H1 (cell line): ENCODE measurements around the gene TNS1. TPM values are rescaled to one million over a fixed set of nuclear protein-coding genes. Genes with fewer than 3 reads are reported as not detected.

Source experiments
- CTCF ChIA-PET: fragments of 300-600 bp; sonication (Branson Sonifier 250); formaldehyde crosslinking; loops from one replicate; lab custom pipeline; 2021; ENCODE audit not compliant: partially characterized antibody; lab: Charles Lee
- POLR2A ChIA-PET: fragments of 300-600 bp; sonication (Branson Sonifier 250); formaldehyde crosslinking; loops from one replicate; lab custom pipeline; 2021; ENCODE audit warnings: inconsistent platforms; ENCODE audit not compliant: partially characterized antibody; lab: Charles Lee
- DNase-seq, 2 experiments: peaks; one replicate each; pipeline versions ENCODE4 v3.0.0 to v3.0.0-alpha.2; 2010 to 2022; ENCODE audit warnings: low spot score in 2 of 2, low read depth in 1 of 2, mixed read lengths in 1 of 2
- FAIRE-seq: peaks from 2 replicates; lab custom pipeline; 2011; peaks lifted over from hg19 to GRCh38; lab: Jason Lieb, UNC
- H2AFZ ChIP-seq: 2 replicates; pipeline ENCODE4 v1.8.1; 2012; ENCODE audit warnings: low read length, inconsistent platforms
- H2AK5ac ChIP-seq: 2 replicates; pipeline ENCODE4 v1.6.1; 2013; ENCODE audit warnings: low read depth, low read length
- H2BK120ac ChIP-seq: replicated peaks from 2 replicates; pipeline ENCODE3; 2013; ENCODE audit warnings: low read depth, low read length, inconsistent platforms
- H2BK12ac ChIP-seq: 2 replicates; pipeline ENCODE4 v1.6.1; 2013; ENCODE audit warnings: low read depth, low read length
- H2BK15ac ChIP-seq: 2 replicates; pipeline ENCODE4 v1.6.1; 2013; ENCODE audit warnings: low read length
- H2BK20ac ChIP-seq: 2 replicates; pipeline ENCODE4 v1.6.1; 2013; ENCODE audit warnings: low read length
- H2BK5ac ChIP-seq: 2 replicates; pipeline ENCODE4 v1.6.1; 2013; ENCODE audit warnings: low read depth, low read length
- H3K14ac ChIP-seq: 2 replicates; pipeline ENCODE4 v1.6.1; 2013; ENCODE audit warnings: inconsistent platforms; ENCODE audit not compliant: insufficient read length
- H3K18ac ChIP-seq: 2 replicates; pipeline ENCODE4 v1.6.1; 2013; ENCODE audit warnings: low read length; ENCODE audit errors: extremely low read depth
- H3K23ac ChIP-seq: 2 replicates; pipeline ENCODE4 v1.6.1; 2013; ENCODE audit warnings: inconsistent platforms; ENCODE audit not compliant: insufficient read length
- H3K23me2 ChIP-seq: 2 replicates; pipeline ENCODE4 v1.6.1; 2013; ENCODE audit warnings: low read depth, low read length
- H3K27ac ChIP-seq: 2 replicates; pipeline ENCODE4 v1.6.1; 2011; ENCODE audit warnings: low read depth, low read length, inconsistent platforms
- H3K27me3 ChIP-seq, 4 experiments: replicated peaks in 1 of 4; 1 replicate in 1 of 4; 2 replicates in 3 of 4; pipeline versions ENCODE4 v1.6.1 to v1.8.1; 2011 to 2013; ENCODE audit warnings: low read length in 3 of 4, mild to moderate bottlenecking in 3 of 4, inconsistent platforms in 2 of 4, mixed read lengths in 2 of 4, moderate library complexity in 1 of 4; ENCODE audit not compliant: control insufficient read depth in 3 of 4, insufficient read depth in 3 of 4; ENCODE audit errors: extremely low read depth in 1 of 4
- H3K36me3 ChIP-seq, 4 experiments: 2 replicates each; pipeline versions ENCODE4 v1.6.1 to v1.8.1; 2011 to 2013; ENCODE audit warnings: mild to moderate bottlenecking in 4 of 4, low read length in 3 of 4, moderate library complexity in 2 of 4, control low read depth in 1 of 4, inconsistent platforms in 1 of 4; ENCODE audit not compliant: insufficient read depth in 4 of 4, control insufficient read depth in 2 of 4
- H3K4ac ChIP-seq: replicated peaks from 2 replicates; pipeline ENCODE3; 2013; ENCODE audit warnings: low read length, low read depth, mixed read lengths, inconsistent platforms; ENCODE audit not compliant: insufficient read length
- H3K4me1 ChIP-seq, 4 experiments: replicated peaks in 1 of 4; 1 replicate in 1 of 4; 2 replicates in 3 of 4; pipeline versions ENCODE4 v1.6.1 to v1.8.1; 2011 to 2013; ENCODE audit warnings: low read length in 3 of 4, inconsistent platforms in 2 of 4, mixed read lengths in 1 of 4; ENCODE audit not compliant: insufficient read depth in 4 of 4, control insufficient read depth in 3 of 4
- H3K4me2 ChIP-seq, 2 experiments: 2 replicates each; pipeline versions ENCODE4 v1.6.1 to v1.8.1; 2011 to 2013; ENCODE audit warnings: low read depth in 2 of 2, low read length in 2 of 2, control low read depth in 1 of 2, inconsistent platforms in 1 of 2, mild to moderate bottlenecking in 1 of 2; ENCODE audit not compliant: insufficient read depth in 1 of 2
- H3K4me3 ChIP-seq, 4 experiments: fragments of 200-600, 300-600 bp in 1 of 4; sonication (generic), shearing (Covaris generic), sonication (Bioruptor Twin) in 1 of 4; 2 replicates each; pipeline versions ENCODE4 v1.5.1 to v1.8.1; 2011 to 2016; ENCODE audit warnings: low read length in 4 of 4, low read depth in 3 of 4, control low read depth in 2 of 4, inconsistent platforms in 2 of 4, mild to moderate bottlenecking in 2 of 4, mixed read lengths in 1 of 4, moderate library complexity in 1 of 4; ENCODE audit not compliant: insufficient read depth in 2 of 4; ENCODE audit errors: extremely low read depth in 1 of 4
- H3K56ac ChIP-seq: replicated peaks from 2 replicates; pipeline ENCODE3; 2013; ENCODE audit warnings: low read depth, mild to moderate bottlenecking, mixed read lengths, low read length, inconsistent platforms; ENCODE audit not compliant: insufficient read length
- H3K79me1 ChIP-seq: 2 replicates; pipeline ENCODE4 v1.6.1; 2013; ENCODE audit warnings: low read depth, low read length, control low read depth
- H3K79me2 ChIP-seq, 2 experiments: 2 replicates each; pipeline versions ENCODE4 v1.6.1 to v1.8.1; 2012 to 2013; ENCODE audit warnings: low read length in 2 of 2, mild to moderate bottlenecking in 2 of 2, inconsistent platforms in 1 of 2; ENCODE audit not compliant: insufficient read depth in 2 of 2, control insufficient read depth in 1 of 2
- H3K9ac ChIP-seq, 4 experiments: replicated peaks in 1 of 4; 1 replicate in 1 of 4; 2 replicates in 3 of 4; pipeline versions ENCODE4 v1.6.1 to v1.8.1; 2011 to 2013; ENCODE audit warnings: low read depth in 3 of 4, low read length in 3 of 4, control low read depth in 2 of 4, mild to moderate bottlenecking in 2 of 4, moderate library complexity in 2 of 4, inconsistent platforms in 1 of 4; ENCODE audit errors: extremely low read depth in 1 of 4
- H3K9me3 ChIP-seq, 2 experiments: 2 replicates each; pipeline versions ENCODE4 v1.6.1 to v1.8.1; 2012 to 2013; ENCODE audit warnings: mild to moderate bottlenecking in 2 of 2, moderate library complexity in 2 of 2, control low read depth in 1 of 2, inconsistent platforms in 1 of 2, low read depth in 1 of 2, low read length in 1 of 2, mixed read lengths in 1 of 2; ENCODE audit not compliant: insufficient read depth in 2 of 2
- H4K20me1 ChIP-seq, 2 experiments: replicated peaks in 1 of 2; 2 replicates each; pipeline versions ENCODE3 to v1.8.1; 2011 to 2013; ENCODE audit warnings: inconsistent platforms in 2 of 2, low read length in 2 of 2, mild to moderate bottlenecking in 1 of 2; ENCODE audit not compliant: insufficient read depth in 2 of 2, control insufficient read depth in 1 of 2
- H4K5ac ChIP-seq: 2 replicates; pipeline ENCODE4 v1.6.1; 2013; ENCODE audit warnings: low read length, low read depth, mixed read lengths, inconsistent platforms; ENCODE audit not compliant: insufficient read length
- H4K8ac ChIP-seq: 2 replicates; pipeline ENCODE4 v1.8.0; 2013; ENCODE audit warnings: mild to moderate bottlenecking, moderate library complexity, low read length, inconsistent platforms; ENCODE audit not compliant: insufficient read depth; ENCODE audit errors: extremely low read depth
- H4K91ac ChIP-seq: replicated peaks from 2 replicates; pipeline ENCODE3; 2013; ENCODE audit warnings: low read length, mixed read lengths, inconsistent platforms; ENCODE audit not compliant: insufficient read length
- ATF3 ChIP-seq: IDR thresholded peaks from 2 replicates; pipeline ENCODE4 v1.6.1; 2011; ENCODE audit warnings: low read depth, mild to moderate bottlenecking, low read length; ENCODE audit not compliant: insufficient read depth
- CREB1 ChIP-seq: IDR thresholded peaks from 2 replicates; pipeline ENCODE4 v1.6.1; 2012; ENCODE audit warnings: inconsistent platforms
- EZH2 ChIP-seq: fragments of 200-600 bp; sonication (generic); IDR thresholded peaks from 2 replicates; pipeline ENCODE4 v1.7.1; 2012; ENCODE audit warnings: low read depth, mild to moderate bottlenecking, moderate library complexity, low read length, inconsistent platforms; ENCODE audit not compliant: severe bottlenecking
- FOSL1 ChIP-seq: IDR thresholded peaks from 2 replicates; pipeline ENCODE4 v1.6.1; 2011; ENCODE audit warnings: mild to moderate bottlenecking, low read depth, low read length, moderate library complexity; ENCODE audit not compliant: insufficient read depth
- GABPA ChIP-seq: IDR thresholded peaks from 2 replicates; pipeline ENCODE4 v1.6.1; 2011; ENCODE audit warnings: mild to moderate bottlenecking, low read length, moderate library complexity, borderline replicate concordance; ENCODE audit not compliant: insufficient read depth
- GTF2F1 ChIP-seq: IDR thresholded peaks from 2 replicates; pipeline ENCODE4 v1.6.1; 2012; ENCODE audit warnings: low read depth, low read length, improper control_type of control experiment, borderline replicate concordance
- JUN ChIP-seq: IDR thresholded peaks from 2 replicates; pipeline ENCODE4 v1.6.1; 2011; ENCODE audit warnings: low read depth, mild to moderate bottlenecking, improper control_type of control experiment, low read length
- JUND ChIP-seq: IDR thresholded peaks from 2 replicates; pipeline ENCODE4 v1.6.1; 2011; ENCODE audit warnings: mild to moderate bottlenecking, improper control_type of control experiment, low read length
- PHF8 ChIP-seq: fragments of 200-600 bp; sonication (generic); conservative IDR thresholded peaks from 2 replicates; pipeline ENCODE4 v1.7.1; 2012; ENCODE audit warnings: low read depth, mild to moderate bottlenecking, inconsistent platforms, low read length, moderate library complexity
- RFX5 ChIP-seq: IDR thresholded peaks from 2 replicates; pipeline ENCODE4 v1.6.1; 2011; ENCODE audit warnings: low read depth, low read length, improper control_type of control experiment, borderline replicate concordance
- RXRA ChIP-seq: IDR thresholded peaks from 2 replicates; pipeline ENCODE4 v1.6.1; 2011; ENCODE audit warnings: low read depth, mild to moderate bottlenecking, low read length, moderate library complexity; ENCODE audit not compliant: insufficient read depth
- SRF ChIP-seq: IDR thresholded peaks from 2 replicates; pipeline ENCODE4 v1.6.1; 2011; ENCODE audit warnings: mild to moderate bottlenecking, low read depth, low read length, moderate library complexity
- TBP ChIP-seq: IDR thresholded peaks from 2 replicates; pipeline ENCODE4 v1.6.1; 2011; ENCODE audit warnings: low read depth, low read length, improper control_type of control experiment
- YY1 ChIP-seq: IDR thresholded peaks from 2 replicates; pipeline ENCODE4 v1.6.1; 2011; ENCODE audit warnings: low read depth, mild to moderate bottlenecking, low read length
- WGBS, 2 experiments: shearing (Covaris generic) in 1 of 2; methylation state at CpG; one replicate each; pipeline versions ENCODE4 v1.1.6 to v1.1.7; 2013 to 2015; ENCODE audit warnings: low lambda C conversion rate in 2 of 2, mixed read lengths in 2 of 2, inconsistent platforms in 1 of 2, low coverage in 1 of 2, missing lambda C conversion rate in 1 of 2; ENCODE audit not compliant: insufficient replicate concordance in 2 of 2, insufficient coverage in 1 of 2, insufficient read length in 1 of 2; ENCODE audit errors: extremely low coverage in 1 of 2, missing lambda C conversion rate in 1 of 2; 5-methylcytosine and 5-hydroxymethylcytosine counted together
- polyA plus RNA-seq, 7 experiments: library from polyadenylated mRNA; depleted of rRNA in 3 of 7; stranded (reverse) in 5 of 7; unstranded in 2 of 7; fragments of >200 nt in 5 of 7; fragments of 200-250 nt in 2 of 7; gene quantifications; 1 replicate in 5 of 7; 2 replicates in 1 of 7; 4 replicates in 1 of 7; pipeline versions ENCODE4 v1.2.1 to v1.2.3, GENCODE V29; 2011 to 2013; ENCODE audit warnings: missing spikeins in 2 of 7, mixed read lengths in 2 of 7
- total RNA-seq: library from RNA; stranded (reverse); fragmentation: NEBNext Ultra II Directional; extraction: Animal tissue kit (Norgen Biotek cat#: 25700); gene quantifications from 2 replicates; pipeline ENCODE4 v1.2.1, GENCODE V29; 2021

TNS1 gene
- total and polyA plus RNA-seq, 2 of the 8 experiments (the other 6 are each of a cell fraction or from before 2014, with no cell fraction given): 1.5 to 5.1 TPM

DNA sequence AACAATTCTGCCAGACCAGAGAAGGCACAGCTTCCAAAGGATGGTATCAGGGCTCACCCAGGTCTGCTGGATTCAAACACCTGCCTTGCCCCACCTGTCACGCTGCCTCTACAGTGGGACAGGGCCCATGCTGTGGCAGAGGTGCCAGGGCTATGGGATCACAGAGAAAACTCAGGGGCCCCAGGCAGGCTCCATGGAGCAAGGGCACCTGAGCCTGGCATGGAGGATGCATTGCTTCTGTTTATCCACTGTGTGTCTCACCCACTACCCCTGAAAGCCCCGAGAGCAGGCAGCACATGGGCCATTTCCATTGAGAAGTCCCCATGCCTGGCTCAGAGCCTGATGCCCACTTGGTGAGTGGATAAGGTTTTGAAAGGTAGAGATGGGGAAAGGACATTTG, 76.0 kb downstream of the TNS1 start:
- Histone ChIP-seq H3K79me2 (no peaks in the 10 kb centered on the region), H2AFZ (no peak overlapping the region), H3K9ac (no peak overlapping the region), H3K18ac (no peak overlapping the region), H2BK12ac (no peak overlapping the region), H2BK15ac (no peak overlapping the region; the same call in 1 of the 2 replicates), H3K4me3 (no peak overlapping the region), H2BK120ac (no peak overlapping the region), H3K23me2 (no peaks in the 10 kb centered on the region), H4K8ac (no peak overlapping the region), H4K20me1 (no peaks in the 10 kb centered on the region), H3K23ac (no peak overlapping the region), H4K5ac (no peak overlapping the region), H2BK20ac (no peak overlapping the region), H3K56ac (no peak overlapping the region), H2AK5ac (no peak overlapping the region), H2BK5ac (no peak overlapping the region), H3K79me1 (no peaks in the 10 kb centered on the region), H3K27me3 (no peaks in the 10 kb centered on the region), H3K36me3 (no peaks in the 10 kb centered on the region), H3K4ac (no peak overlapping the region), H3K4me2 (no peak overlapping the region), H4K91ac (no peak overlapping the region), H3K14ac (no peak overlapping the region), H3K9me3 (no peaks in the 10 kb centered on the region), H3K4me1 (peaks cover 0 to 19% (median 11%) of the 10 kb centered on the region in 4 experiments; a peak in 6 of 7 replicates), H3K27ac (no peak overlapping the region)
- no peak for FAIRE-seq
- 88% methylated on average over 2 of the region's 2 CpGs; no CpG with 5 or more reads in 1 of the 2 experiments for WGBS, 2 experiments
- ChIA-PET CTCF (interaction anchor here (0.7 to 1.4 kb wide), 5 partner anchors 12 to 85 kb away, joined by 3 to 4 read pairs (median 3); no protein-coding TSS in a partner anchor), POLR2A (interaction anchor here (0.7 kb wide), 1 partner anchor 29 kb away, joined by 4 read pairs; no protein-coding TSS in a partner anchor)
- DNase-seq: no peak
- no peak for TF ChIP-seq ATF3
- TF ChIP-seq RFX5: no peak
- TF ChIP-seq FOSL1: no peak
- no peak for TF ChIP-seq PHF8
- TF ChIP-seq SRF: no peak
- no peak for TF ChIP-seq CREB1
- no peak for TF ChIP-seq EZH2
- no peak for TF ChIP-seq JUND
- no peak for TF ChIP-seq TBP
- TF ChIP-seq GTF2F1: no peak
- no peak for TF ChIP-seq RXRA
- no peak for TF ChIP-seq JUN
- no peak for TF ChIP-seq GABPA
- TF ChIP-seq YY1: no peak
